Measurements from ENCODE around the gene USP13. TPM values are rescaled to one million over a fixed set of nuclear protein-coding genes. Genes with fewer than 3 reads are reported as not detected.

The USP13 gene
- total and polyA plus RNA-seq, 2 of the 13 experiments (the other 11 are each of a cell fraction or from before 2014, with no cell fraction given): 15.9 to 36.7 TPM

DNA sequence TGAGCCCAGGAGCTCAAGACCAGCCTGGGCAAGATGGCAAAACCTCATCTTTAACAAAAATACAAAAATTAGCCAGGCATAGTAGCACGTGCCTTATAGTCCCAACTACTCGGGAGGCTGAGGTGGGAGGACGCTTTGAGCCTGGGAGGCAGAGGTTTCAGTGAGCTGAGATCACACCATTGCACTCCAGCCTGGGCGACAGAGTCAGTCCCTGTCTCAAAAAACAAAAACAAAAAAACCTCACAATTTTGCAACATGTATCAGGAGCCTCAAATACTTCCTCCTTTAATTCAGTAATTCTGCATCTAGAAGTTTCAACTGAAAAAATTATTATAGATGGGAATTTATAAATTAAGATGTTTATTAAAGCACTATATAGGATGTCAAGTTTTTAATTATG, 49.5 kb upstream of the USP13 start:
- Histone ChIP-seq H3K27me3 (ENCODE audit: control insufficient read depth in 1 of 2, insufficient read depth in 2 of 2, low read length in 2 of 2) (no peaks in the 10 kb centered on the region; a peak in 1 of 5 replicates), H3K36me3 (replicated peaks in 1 of 2; ENCODE audit: control insufficient read depth in 1 of 2, insufficient read depth in 2 of 2, low read length in 2 of 2) (peaks cover 2 to 36% of the 10 kb centered on the region in 2 experiments; a peak in 4 of 5 replicates), H4K20me1 (ENCODE audit: insufficient read depth, low read length) (no peaks in the 10 kb centered on the region), H3K79me2 (ENCODE audit: insufficient read depth, low read length) (peaks cover 39% of the 10 kb centered on the region), H2AFZ (ENCODE audit: low read length) (no peak overlapping the region), H3K9ac (ENCODE audit: insufficient read depth, low read depth, low read length) (peak overlapping the region; percentile 95; the same call in 1 of the 2 replicates), H3K27ac (ENCODE audit: extremely low read length, insufficient read depth, low read length) (peak overlapping the region; percentile 86), H3K9me3 (ENCODE audit: low read length) (no peaks in the 10 kb centered on the region), H3K4me3 (replicated peaks in 1 of 3; ENCODE audit: insufficient read depth in 1 of 3, low read depth in 2 of 3, low read length in 3 of 3) (peak overlapping the region; percentile 90 to 95 (median 91)), H3K4me1 (ENCODE audit: insufficient read depth, low read length) (peaks cover 18% of the 10 kb centered on the region), H3K4me2 (ENCODE audit: low read depth, low read length) (peak overlapping the region; percentile 66)
- ATAC-seq: no peak
- TF ChIP-seq LCORL (IDR thresholded peaks at IDR 0.05): no peak
- no peak for TF ChIP-seq LCORL (CRISPR knock-in tag; IDR thresholded peaks at IDR 0.05)
- TF ChIP-seq ARNT (IDR thresholded peaks at IDR 0.05): no peak
- no peak for TF ChIP-seq KDM5A (IDR thresholded peaks at IDR 0.05; ENCODE audit: borderline replicate concordance, low read length)
- TF ChIP-seq ZNF382 (CRISPR knock-in tag; IDR thresholded peaks at IDR 0.05; ENCODE audit: borderline replicate concordance): no peak
- no peak for TF ChIP-seq SCMH1 (CRISPR knock-in tag; IDR thresholded peaks at IDR 0.05; ENCODE audit: borderline replicate concordance)
- no peak for TF ChIP-seq MED8 (CRISPR knock-in tag; IDR thresholded peaks at IDR 0.05; ENCODE audit: insufficient replicate concordance)
- TF ChIP-seq SETDB1 (CRISPR knock-in tag; IDR thresholded peaks at IDR 0.05; ENCODE audit: borderline replicate concordance): no peak
- no peak for TF ChIP-seq ZNF160 (CRISPR knock-in tag; IDR thresholded peaks at IDR 0.05)
- no peak for TF ChIP-seq ARNT2 (CRISPR knock-in tag; IDR thresholded peaks at IDR 0.05; ENCODE audit: low read depth)
- TF ChIP-seq ZNF816 (CRISPR knock-in tag; IDR thresholded peaks at IDR 0.05; ENCODE audit: borderline replicate concordance): no peak
- no peak for TF ChIP-seq ZFP90 (CRISPR knock-in tag; IDR thresholded peaks at IDR 0.05; ENCODE audit: borderline replicate concordance)
- no peak for TF ChIP-seq NPAS2 (CRISPR knock-in tag; IDR thresholded peaks at IDR 0.05; ENCODE audit: borderline replicate concordance)
- no peak for TF ChIP-seq KMT2B (CRISPR knock-in tag; IDR thresholded peaks at IDR 0.05)
- no peak for TF ChIP-seq ADNP (CRISPR knock-in tag; IDR thresholded peaks at IDR 0.05)
- no peak for TF ChIP-seq FOXK1 (CRISPR knock-in tag; IDR thresholded peaks at IDR 0.05; ENCODE audit: borderline replicate concordance, low read depth)
- no peak for DNase-seq (ENCODE audit: low spot score)
- intact Hi-C loops (cut with micrococcal nuclease; ENCODE audit: unreplicated experiment): no loop called here
- ChIA-PET POLR2A (no interaction called here), CTCF (ENCODE audit: low intra/inter-chr PET ratio, low total read pairs) (no interaction called here)
- WGBS (ENCODE audit: low lambda C conversion rate): 63% methylated on average over 4 of the region's 4 CpGs
- in situ Hi-C loops (cut with HindIII; ENCODE audit: extremely low pct_ligation_motif_present, low pct_unique_long_range_greater_than_20kb): no loop called here
- FAIRE-seq: no peak
- BruUV-seq (replicated peaks): no TSS peak

All from HepG2 (cell line).